NCI-H187 (cell line): Measurements from ENCODE around the gene POLD4.

Source experiments
- DNase-seq, 2 experiments: peaks; one replicate each; lab custom pipeline; 2025; lab: John Stamatoyannopoulos, UW

POLD4 gene

GRCh38 chr11:67371189-67371910, 18.0 kb upstream of the POLD4 start:
- no peak for DNase-seq

- DNase-seq = no peak
Measured at GRCh38 chr11:67370351-67371076, 17.2 kb upstream of the POLD4 start.

- DNase-seq = no peak
Measured at GRCh38 chr11:67369801-67370284, 16.5 kb upstream of the POLD4 start.

- DNase-seq = no peak
Measured at GRCh38 chr11:67369275-67369674, 15.9 kb upstream of the POLD4 start.

GRCh38 chr11:67368621-67369020, 15.3 kb upstream of the POLD4 start:
- no peak for DNase-seq

- no peak for DNase-seq
Measured at GRCh38 chr11:67367761-67368227, 14.4 kb upstream of the POLD4 start.

- no peak for DNase-seq
Measured at GRCh38 chr11:67366961-67367760, 13.8 kb upstream of the POLD4 start.

GRCh38 chr11:67366546-67366945, 13.2 kb upstream of the POLD4 start:
- no peak for DNase-seq

- DNase-seq = no peak
Measured at GRCh38 chr11:67365736-67366444, 12.5 kb upstream of the POLD4 start.

- DNase-seq = no peak
Measured at GRCh38 chr11:67364783-67365722, 11.7 kb upstream of the POLD4 start.

GRCh38 chr11:67364169-67364568, 10.8 kb upstream of the POLD4 start:
- DNase-seq = no peak

GRCh38 chr11:67357831-67358670, 4.7 kb upstream of the POLD4 start:
- no peak for DNase-seq

- peak in 1 of 2 experiments; percentile 9 for DNase-seq
Measured at GRCh38 chr11:67356864-67357561, 3.7 kb upstream of the POLD4 start.

- no peak for DNase-seq
Measured at GRCh38 chr11:67356387-67356863, 3.1 kb upstream of the POLD4 start.

GRCh38 chr11:67355794-67356386, 2.5 kb upstream of the POLD4 start:
- DNase-seq = no peak

GRCh38 chr11:67355023-67355793, 1.9 kb upstream of the POLD4 start:
- DNase-seq = no peak
